Bronchial epithelial cell (primary cell): ENCODE measurements around the gene MAJIN. TPM values are rescaled to one million over a fixed set of nuclear protein-coding genes. Genes with fewer than 3 reads are reported as not detected.

Experiments used
- DNase-seq: peaks from one replicate; pipeline ENCODE4 v3.0.0-alpha.2; 2010; ENCODE audit warnings: low read depth
- FAIRE-seq: peaks from 2 replicates; lab custom pipeline; 2011; peaks lifted over from hg19 to GRCh38; lab: Jason Lieb, UNC
- H3K27me3 ChIP-seq: 2 replicates; pipeline ENCODE4 v1.5.1; 2011; ENCODE audit warnings: low read length; ENCODE audit not compliant: control insufficient read depth, insufficient read depth
- H3K36me3 ChIP-seq: 2 replicates; pipeline ENCODE4 v1.5.1; 2011; ENCODE audit warnings: low read length; ENCODE audit not compliant: control insufficient read depth, insufficient read depth
- H3K4me3 ChIP-seq: 2 replicates; pipeline ENCODE4 v1.5.1; 2011; ENCODE audit warnings: mild to moderate bottlenecking, low read depth, low read length, control low read depth
- total RNA-seq: library from RNA; depleted of rRNA; stranded (reverse); fragments of >200 nt; gene quantifications from 2 replicates; pipeline ENCODE4 v1.2.1, GENCODE V29; 2014
- TF ChIP-seq, protein P1 (sequence below): IDR thresholded peaks from 2 replicates; pipeline ENCODE4 v1.5.1; 2011; ENCODE audit warnings: mild to moderate bottlenecking, moderate library complexity, low read length, control low read depth, inconsistent platforms; ENCODE audit not compliant: insufficient read depth, severe bottlenecking

MAJIN gene
- total RNA-seq, 1 donor from 2014 or later: not detected

DNA sequence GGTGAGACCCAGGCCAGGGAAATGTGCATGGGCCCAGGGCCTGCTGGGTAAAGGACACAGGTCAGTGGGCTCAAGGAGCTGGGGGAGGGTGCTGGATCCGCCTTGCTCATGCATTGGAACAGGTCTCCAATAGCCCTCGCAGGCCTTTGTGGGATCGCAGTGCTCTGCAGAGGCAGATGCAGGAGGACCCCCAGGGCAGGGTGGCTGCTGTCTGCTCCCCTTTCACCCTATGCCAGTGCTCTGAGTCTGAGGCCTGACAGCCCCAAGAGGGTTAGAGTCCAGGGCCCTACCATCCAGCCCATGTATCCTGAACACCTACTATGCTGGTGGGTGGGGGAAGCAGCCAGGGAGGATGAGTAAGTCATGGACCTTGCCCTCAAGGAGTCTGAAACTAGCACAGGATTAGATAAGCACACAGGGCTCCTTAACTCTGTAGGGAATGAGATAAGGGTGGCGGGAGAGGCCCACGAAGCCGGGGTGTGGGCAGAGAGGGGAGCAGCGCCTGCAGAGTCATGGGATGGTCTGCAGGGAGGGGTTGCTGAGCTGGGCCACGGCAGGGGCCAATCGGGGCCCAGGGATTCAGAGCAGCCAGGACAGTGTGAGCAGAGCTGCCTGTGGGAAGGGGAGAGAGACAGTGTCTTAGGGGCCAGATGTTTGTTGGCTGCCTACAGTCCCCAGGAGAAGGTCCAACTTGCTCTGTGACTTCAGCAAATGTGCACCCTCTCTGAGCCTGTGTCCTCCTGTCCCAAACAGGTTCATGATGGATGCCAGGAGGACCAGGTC, 83.0 kb downstream of the MAJIN start:
- TF ChIP-seq, protein P1, sequence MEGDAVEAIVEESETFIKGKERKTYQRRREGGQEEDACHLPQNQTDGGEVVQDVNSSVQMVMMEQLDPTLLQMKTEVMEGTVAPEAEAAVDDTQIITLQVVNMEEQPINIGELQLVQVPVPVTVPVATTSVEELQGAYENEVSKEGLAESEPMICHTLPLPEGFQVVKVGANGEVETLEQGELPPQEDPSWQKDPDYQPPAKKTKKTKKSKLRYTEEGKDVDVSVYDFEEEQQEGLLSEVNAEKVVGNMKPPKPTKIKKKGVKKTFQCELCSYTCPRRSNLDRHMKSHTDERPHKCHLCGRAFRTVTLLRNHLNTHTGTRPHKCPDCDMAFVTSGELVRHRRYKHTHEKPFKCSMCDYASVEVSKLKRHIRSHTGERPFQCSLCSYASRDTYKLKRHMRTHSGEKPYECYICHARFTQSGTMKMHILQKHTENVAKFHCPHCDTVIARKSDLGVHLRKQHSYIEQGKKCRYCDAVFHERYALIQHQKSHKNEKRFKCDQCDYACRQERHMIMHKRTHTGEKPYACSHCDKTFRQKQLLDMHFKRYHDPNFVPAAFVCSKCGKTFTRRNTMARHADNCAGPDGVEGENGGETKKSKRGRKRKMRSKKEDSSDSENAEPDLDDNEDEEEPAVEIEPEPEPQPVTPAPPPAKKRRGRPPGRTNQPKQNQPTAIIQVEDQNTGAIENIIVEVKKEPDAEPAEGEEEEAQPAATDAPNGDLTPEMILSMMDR: no peak
- FAIRE-seq: no peak
- no peaks in the 10 kb centered on the region for H3K36me3 ChIP-seq
- H3K4me3 ChIP-seq: no peak overlapping the region
- H3K27me3 ChIP-seq: no peaks in the 10 kb centered on the region
- DNase-seq: no peak

DNA sequence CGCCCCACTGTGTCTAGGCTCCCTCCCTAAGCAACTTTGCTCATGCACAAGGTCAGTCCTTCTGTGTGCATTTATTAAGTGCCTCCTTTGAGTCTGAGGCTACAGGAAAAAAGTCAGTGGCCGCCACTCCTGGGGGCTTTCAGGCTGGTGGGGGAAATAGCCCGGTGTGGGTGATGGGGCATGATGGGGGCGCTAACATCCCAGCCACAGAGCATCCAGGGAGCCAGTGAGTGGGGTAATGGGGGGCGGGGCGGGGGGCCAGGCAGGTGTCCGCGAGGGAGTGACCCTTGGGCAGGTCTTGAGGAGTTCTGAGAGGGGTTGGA, 83.5 kb downstream of the MAJIN start:
- DNase-seq (no peak), FAIRE-seq (no peak)
- Histone ChIP-seq H3K36me3 (no peaks in the 10 kb centered on the region), H3K4me3 (no peak overlapping the region), H3K27me3 (no peaks in the 10 kb centered on the region)
- TF ChIP-seq, protein P1: no peak

Other genes starting within 250 kb of the MAJIN start
- under 0.01 TPM in 1 of 2 replicates, not detected in the other for gene NRXN2, start 248.9 kb downstream of the MAJIN start, total RNA-seq
- not detected in 2 replicates for gene RASGRP2, start 228.0 kb downstream of the MAJIN start, total RNA-seq
- gene PYGM, start 212.1 kb downstream of the MAJIN start, total RNA-seq: 0.26 and 0.51 TPM in 2 replicates
- gene SF1, start 193.6 kb downstream of the MAJIN start, total RNA-seq: 44.5 and 59.3 TPM in 2 replicates
- 6.8 and 7.0 TPM in 2 replicates for gene MAP4K2, start 168.9 kb downstream of the MAJIN start, total RNA-seq
- 5.5 and 8.3 TPM in 2 replicates for gene MEN1, start 161.6 kb downstream of the MAJIN start, total RNA-seq
- 16.6 and 23.0 TPM in 2 replicates for gene CDC42BPG, start 127.5 kb downstream of the MAJIN start, total RNA-seq
- gene EHD1, start 93.5 kb downstream of the MAJIN start, total RNA-seq: 32.9 and 40.7 TPM in 2 replicates
- 6.1 and 7.8 TPM in 2 replicates for gene ATG2A, start 54.9 kb downstream of the MAJIN start, total RNA-seq
- 8.2 and 14.3 TPM in 2 replicates for gene PPP2R5B, start 47.4 kb downstream of the MAJIN start, total RNA-seq
- not detected in 2 replicates for gene GPHA2, start 36.2 kb downstream of the MAJIN start, total RNA-seq
- under 0.01 and 0.26 TPM in 2 replicates for gene BATF2, start 24.9 kb upstream of the MAJIN start, total RNA-seq
- gene ARL2, start 42.1 kb upstream of the MAJIN start, total RNA-seq: 71.0 and 76.1 TPM in 2 replicates
- 15.5 and 18.1 TPM in 2 replicates for gene SNX15, start 55.3 kb upstream of the MAJIN start, total RNA-seq
- 10.4 and 15.5 TPM in 2 replicates for gene SAC3D1, start 69.1 kb upstream of the MAJIN start, total RNA-seq
- gene NAALADL1, start 86.4 kb upstream of the MAJIN start, total RNA-seq: 16.6 and 22.7 TPM in 2 replicates
- 0.26 and 0.53 TPM in 2 replicates for gene CDCA5, start 111.9 kb upstream of the MAJIN start, total RNA-seq
- gene ZFPL1, start 112.1 kb upstream of the MAJIN start, total RNA-seq: 34.2 and 52.4 TPM in 2 replicates
- 157 and 203 TPM in 2 replicates for gene VPS51, start 124.1 kb upstream of the MAJIN start, total RNA-seq
- 15.0 and 49.8 TPM in 2 replicates for gene TM7SF2, start 139.8 kb upstream of the MAJIN start, total RNA-seq
- 11.0 and 11.1 TPM in 2 replicates for gene ZNHIT2, start 145.6 kb upstream of the MAJIN start, total RNA-seq
- 439 and 539 TPM in 2 replicates for gene FAU, start 150.0 kb upstream of the MAJIN start, total RNA-seq
- 36.2 and 42.1 TPM in 2 replicates for gene MRPL49, start 150.2 kb upstream of the MAJIN start, total RNA-seq
- gene SYVN1, start 162.4 kb upstream of the MAJIN start, total RNA-seq: 11.6 and 19.7 TPM in 2 replicates
- gene SPDYC, start 198.1 kb upstream of the MAJIN start, total RNA-seq: not detected in 2 replicates
- gene CAPN1, start 209.8 kb upstream of the MAJIN start, total RNA-seq: 136 and 165 TPM in 2 replicates